Psoas muscle (tissue), 8 donors: ENCODE data around the gene RUVBL1. TPM values are rescaled to one million over a fixed set of nuclear protein-coding genes. Genes with fewer than 3 reads are reported as not detected.

Experiments used
- ATAC-seq, 4 donors: fragments of 200-7000 bp; cut with Tn5 transposase; one replicate each; pipeline ENCODE4 v1.9.1; 2020; ENCODE audit warnings: moderate library complexity in 3 of 4, mild to moderate bottlenecking in 2 of 4
- DNase-seq, 2 donors: peaks; one replicate each; pipeline ENCODE4 v3.0.0-alpha.2; 2020
- H3K27ac ChIP-seq: fragments of 200-600 bp; one replicate; pipeline ENCODE4 v1.8.0; 2022
- H3K27me3 ChIP-seq, 3 donors: fragments of 200-600 bp in 1 of 3; one replicate each; pipeline versions ENCODE4 v1.6.1 to v1.8.0; 2013 to 2022; ENCODE audit warnings: low read length in 2 of 3, mild to moderate bottlenecking in 2 of 3, moderate library complexity in 1 of 3; ENCODE audit not compliant: insufficient read depth in 3 of 3
- H3K36me3 ChIP-seq, 2 donors: fragments of 200-600 bp in 1 of 2; one replicate each; pipeline versions ENCODE4 v1.6.1 to v1.8.0; 2013 to 2022; ENCODE audit warnings: low read depth in 1 of 2, mild to moderate bottlenecking in 1 of 2, moderate library complexity in 1 of 2; ENCODE audit not compliant: insufficient read depth in 1 of 2
- H3K4me1 ChIP-seq: fragments of 200-600 bp; one replicate; pipeline ENCODE4 v1.8.0; 2022
- H3K4me3 ChIP-seq: fragments of 200-600 bp; one replicate; pipeline ENCODE4 v1.8.0; 2022; ENCODE audit warnings: mild to moderate bottlenecking
- H3K9me3 ChIP-seq: fragments of 200-600 bp; one replicate; pipeline ENCODE4 v1.8.0; 2022
- WGBS, 3 donors: extraction: QIAGEN DNeasy Blood & Tissue Kit; methylation state at CpG; one replicate each; pipeline versions ENCODE4 v1.1.6 to v1.1.7; 2013; 5-methylcytosine and 5-hydroxymethylcytosine counted together
- intact Hi-C, 2 donors: fragments of 100-400 bp; cut with DNase I; formaldehyde crosslinking; loops; one replicate each; pipeline versions ENCODE4 v1.11.0 to v1.14.2; 2022
- polyA plus RNA-seq, 3 donors: library from polyadenylated mRNA; stranded (reverse); fragments of 200-250 nt; gene quantifications; one replicate each; pipeline ENCODE4 v1.2.3, GENCODE V29; 2013
- total RNA-seq, 4 donors: library from RNA; stranded (reverse); fragmentation: NEBNext Ultra II Directional in 2 of 4; extraction: Animal tissue kit (Norgen Biotek cat#: 25700) in 2 of 4; gene quantifications; one replicate each; pipeline versions ENCODE4 v1.2.1 to v1.2.4, GENCODE V29; 2021 to 2023
- TF ChIP-seq, protein P1 (sequence below): fragments of 200-600 bp; IDR thresholded peaks from one replicate; pipeline ENCODE4 v1.8.0; 2022; ENCODE audit warnings: antibody characterized with exemption
- donor health status: healthy with polysubstance abuse.
- donor health status: DM: no; HTN: no; CAD: no; lungs with moderate emphysema.
- donor health status: Bipolar disorder and iron deficiency.
- donor health status: healthy.
- donor health status: DM: yes; HTN: yes; CAD: no.
- donor health status: DM: no; HTN: no; CAD: no.
- donor health status: DM: no; HTN: no; CAD: no.
- donor health status: DM: yes; HTN: yes; CAD: no.

Gene RUVBL1
- total and polyA plus RNA-seq, 7 donors = 12.9 to 53.9 (median 19.6) TPM

GRCh38 chr3:128053614-128054013 lies 70.0 kb downstream of the RUVBL1 start:
- TF ChIP-seq, protein P1, sequence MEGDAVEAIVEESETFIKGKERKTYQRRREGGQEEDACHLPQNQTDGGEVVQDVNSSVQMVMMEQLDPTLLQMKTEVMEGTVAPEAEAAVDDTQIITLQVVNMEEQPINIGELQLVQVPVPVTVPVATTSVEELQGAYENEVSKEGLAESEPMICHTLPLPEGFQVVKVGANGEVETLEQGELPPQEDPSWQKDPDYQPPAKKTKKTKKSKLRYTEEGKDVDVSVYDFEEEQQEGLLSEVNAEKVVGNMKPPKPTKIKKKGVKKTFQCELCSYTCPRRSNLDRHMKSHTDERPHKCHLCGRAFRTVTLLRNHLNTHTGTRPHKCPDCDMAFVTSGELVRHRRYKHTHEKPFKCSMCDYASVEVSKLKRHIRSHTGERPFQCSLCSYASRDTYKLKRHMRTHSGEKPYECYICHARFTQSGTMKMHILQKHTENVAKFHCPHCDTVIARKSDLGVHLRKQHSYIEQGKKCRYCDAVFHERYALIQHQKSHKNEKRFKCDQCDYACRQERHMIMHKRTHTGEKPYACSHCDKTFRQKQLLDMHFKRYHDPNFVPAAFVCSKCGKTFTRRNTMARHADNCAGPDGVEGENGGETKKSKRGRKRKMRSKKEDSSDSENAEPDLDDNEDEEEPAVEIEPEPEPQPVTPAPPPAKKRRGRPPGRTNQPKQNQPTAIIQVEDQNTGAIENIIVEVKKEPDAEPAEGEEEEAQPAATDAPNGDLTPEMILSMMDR = no peak
- H3K27me3 ChIP-seq = no peaks in the 10 kb centered on the region
- 41 to 49% (median 48%) methylated on average over 6 of the region's 6 CpGs for WGBS, 3 donors
- peak overlapping the region; percentile 98 for H3K4me3 ChIP-seq
- H3K9me3 ChIP-seq = no peaks in the 10 kb centered on the region
- intact Hi-C loops = no loop called here
- peaks cover 30% of the 10 kb centered on the region for H3K4me1 ChIP-seq
- no peak for ATAC-seq
- DNase-seq = no peak
- H3K36me3 ChIP-seq = peaks cover 14 to 39% of the 10 kb centered on the region in 2 donors
- H3K27ac ChIP-seq = peak overlapping the region; percentile 100

DNA sequence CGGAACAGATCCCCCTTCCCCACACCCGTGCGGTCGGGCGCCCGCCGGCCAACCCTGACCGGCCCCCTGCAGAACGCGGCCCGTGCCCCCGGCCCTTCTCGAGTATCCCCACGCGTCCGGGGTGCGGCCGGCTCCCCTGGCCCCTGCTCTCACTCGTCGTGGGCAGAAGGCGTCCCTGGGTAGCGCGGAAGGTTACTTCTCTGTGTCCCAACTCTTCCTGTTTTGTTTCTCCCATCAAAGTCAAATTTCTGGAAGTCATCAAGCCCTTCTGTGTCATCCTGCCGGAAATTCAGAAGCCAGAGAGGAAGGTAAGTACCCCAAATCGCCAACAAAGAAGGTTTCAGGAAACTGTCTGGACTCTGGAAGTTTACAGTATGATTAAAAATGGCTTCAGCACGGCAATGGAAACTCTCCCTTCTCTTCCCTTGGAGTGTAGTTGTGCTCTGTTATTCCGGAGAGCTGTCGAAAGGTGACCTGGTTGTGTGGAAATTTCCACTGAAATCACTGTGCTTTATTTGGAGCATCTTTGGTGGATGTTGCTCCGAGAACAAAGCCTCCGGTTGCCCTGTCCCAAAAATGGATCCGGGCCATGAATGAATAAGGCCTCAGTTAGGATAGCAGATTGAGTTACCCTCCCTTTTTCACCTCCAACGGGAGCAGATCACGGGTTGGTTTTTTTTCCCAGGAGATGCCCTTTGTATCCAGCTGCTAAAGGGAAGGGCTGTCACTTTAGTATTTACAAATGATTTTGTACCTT lies 70.8 kb downstream of the RUVBL1 start:
- TF ChIP-seq, protein P1 = no peak
- H3K9me3 ChIP-seq = no peaks in the 10 kb centered on the region
- no peaks in the 10 kb centered on the region for H3K27me3 ChIP-seq
- intact Hi-C loops = no loop called here
- H3K36me3 ChIP-seq = peaks cover 13 to 31% of the 10 kb centered on the region in 2 donors
- H3K4me3 ChIP-seq = peak overlapping the region; percentile 98
- H3K27ac ChIP-seq = peak overlapping the region; percentile 100
- peaks cover 30% of the 10 kb centered on the region for H3K4me1 ChIP-seq
- WGBS, 3 donors = 1 to 2% (median 1%) methylated on average over 25 to 33 of the region's 33 CpGs
- DNase-seq (peak in 1 of 2 donors; percentile 58), ATAC-seq (peak; percentile 46 to 76 (median 60))

GRCh38 chr3:128051837-128052594 lies 71.6 kb downstream of the RUVBL1 start, which contains the start of gene SEC61A1:
Gene SEC61A1, plus strand, starts transcription at chr3:128052437. Its CDS starts 116 bp downstream, at chr3:128052553.
- peaks cover 30% of the 10 kb centered on the region for H3K4me1 ChIP-seq
- no peaks in the 10 kb centered on the region for H3K9me3 ChIP-seq
- TF ChIP-seq, protein P1 = no peak
- ATAC-seq (peak; percentile 88 to 94 (median 92)), DNase-seq (peak; percentile 96 to 97)
- peak within 1 kb of the TSS; percentile 100 for H3K27ac ChIP-seq
- peaks cover 13 to 25% of the 10 kb centered on the region in 2 donors for H3K36me3 ChIP-seq
- H3K4me3 ChIP-seq = peak within 1 kb of the TSS; percentile 98
- WGBS, 3 donors = 0 to 1% (median 1%) methylated on average over 37 to 90 of the region's 90 CpGs
- H3K27me3 ChIP-seq = no peaks in the 10 kb centered on the region
- intact Hi-C loops = no loop called here

- WGBS, 3 donors = 11 to 13% (median 11%) methylated on average over 10 of the region's 10 CpGs
- Histone ChIP-seq H3K9me3 (no peaks in the 10 kb centered on the region), H3K4me1 (peaks cover 30% of the 10 kb centered on the region), H3K27ac (peak overlapping the region; percentile 100), H3K27me3 (no peaks in the 10 kb centered on the region), H3K36me3 (peaks cover 10 to 19% of the 10 kb centered on the region in 2 donors), H3K4me3 (peak overlapping the region; percentile 98)
- DNase-seq (no peak), ATAC-seq (peak in 1 of 4 donors; percentile 0)
- TF ChIP-seq, protein P1 = no peak
- intact Hi-C loops = no loop called here
Observed at GRCh38 chr3:128051459-128051836, 72.2 kb downstream of the RUVBL1 start.
